Caco-2 (cell line): ENCODE results near the gene TAF1B. TPM values are rescaled to one million over a fixed set of nuclear protein-coding genes. Genes with fewer than 3 reads are reported as not detected.
A peak's percentile ranks its signal among the peaks of the same experiment; 100 is the strongest.

Source experiments
- Bru-seq: library from RNA; stranded (reverse); fragments of 400-500 nt; gene quantifications from one replicate; lab custom pipeline; 2021; lab: Mats Ljungman, UMichigan
- BruChase-seq, 2 experiments: library from RNA; stranded (reverse); fragments of 400-500 nt; gene quantifications; one replicate each; lab custom pipeline; 2021; lab: Mats Ljungman, UMichigan
- BruUV-seq: library from RNA; stranded (reverse); fragments of 400-500 nt; replicated peaks from 2 replicates; lab custom pipeline; 2021; lab: Mats Ljungman, UMichigan
- CTCF ChIA-PET: fragments of 300-600 bp; sonication (Branson Sonifier 250); formaldehyde crosslinking; loops from one replicate; lab custom pipeline; 2022; ENCODE audit warnings: antibody characterized with exemption; lab: Charles Lee
- POLR2A ChIA-PET: fragments of 300-600 bp; sonication (Branson Sonifier 250); formaldehyde crosslinking; loops from one replicate; lab custom pipeline; 2022; ENCODE audit warnings: antibody characterized with exemption; lab: Charles Lee
- DNase-seq, 2 experiments: peaks; one replicate each; pipeline versions ENCODE4 v3.0.0 to v3.0.0-alpha.2; 2020 to 2022
- H3K27me3 ChIP-seq: replicated peaks from 2 replicates; pipeline ENCODE4 v1.6.0; 2011; ENCODE audit warnings: low read length; ENCODE audit not compliant: control insufficient read depth, insufficient read depth
- H3K36me3 ChIP-seq: 2 replicates; pipeline ENCODE4 v1.5.1; 2011; ENCODE audit warnings: low read length; ENCODE audit not compliant: control insufficient read depth, insufficient read depth
- H3K4me1 ChIP-seq: fragments of 250-450 bp; sonication (Bioruptor Pico); 2 replicates; pipeline ENCODE4 v1.5.1; 2020; ENCODE audit warnings: mild to moderate bottlenecking
- H3K4me3 ChIP-seq: 2 replicates; pipeline ENCODE4 v1.5.1; 2011; ENCODE audit warnings: low read depth, mild to moderate bottlenecking, control low read depth, low read length
- H3K9me3 ChIP-seq: fragments of 250-450 bp; sonication (Bioruptor Pico); 2 replicates; pipeline ENCODE4 v1.5.1; 2020; ENCODE audit warnings: mild to moderate bottlenecking, moderate library complexity
- H3K27ac Mint-ChIP-seq: one replicate; pipeline ENCODE4 v1.8.0; 2022; ENCODE audit warnings: mixed read lengths; ENCODE audit not compliant: unreplicated experiment
- H3K27me3 Mint-ChIP-seq: one replicate; pipeline ENCODE4 v1.8.0; 2022; ENCODE audit warnings: mixed read lengths; ENCODE audit not compliant: insufficient read depth, unreplicated experiment
- H3K36me3 Mint-ChIP-seq: one replicate; pipeline ENCODE4 v1.8.0; 2022; ENCODE audit warnings: mild to moderate bottlenecking, mixed read lengths; ENCODE audit not compliant: insufficient read depth, unreplicated experiment
- H3K4me1 Mint-ChIP-seq: one replicate; pipeline ENCODE4 v1.8.0; 2022; ENCODE audit warnings: low read depth, mixed read lengths; ENCODE audit not compliant: unreplicated experiment
- H3K4me3 Mint-ChIP-seq: one replicate; pipeline ENCODE4 v1.8.0; 2022; ENCODE audit warnings: mild to moderate bottlenecking, moderate library complexity, mixed read lengths; ENCODE audit not compliant: unreplicated experiment
- H3K9me3 Mint-ChIP-seq: one replicate; pipeline ENCODE4 v1.8.0; 2022; ENCODE audit warnings: mixed read lengths; ENCODE audit not compliant: unreplicated experiment
- CTCF ChIP-seq, 2 experiments: fragments of 200-600 bp in 1 of 2; IDR thresholded peaks; 1 replicate in 1 of 2; 2 replicates in 1 of 2; pipeline versions ENCODE4 v1.5.1 to v1.8.0; 2011 to 2022; ENCODE audit warnings: antibody characterized with exemption in 1 of 2, control low read depth in 1 of 2, inconsistent platforms in 1 of 2, low read depth in 1 of 2, low read length in 1 of 2, mild to moderate bottlenecking in 1 of 2, moderate library complexity in 1 of 2; ENCODE audit not compliant: insufficient read depth in 1 of 2, severe bottlenecking in 1 of 2, unreplicated experiment in 1 of 2
- intact Hi-C: fragments of 100-400 bp; cut with micrococcal nuclease; formaldehyde crosslinking; loops from one replicate; pipeline ENCODE4 v1.10.0; 2022; ENCODE audit not compliant: unreplicated experiment
- long read RNA-seq: library from polyadenylated mRNA; stranded (forward); transcript quantifications from one replicate; pipeline ENCODE4 v2.0.0, GENCODE V29; 2022
- total RNA-seq: library from RNA; stranded (reverse); gene quantifications from 2 replicates; pipeline ENCODE4 v1.2.3, GENCODE V29; 2022

Gene TAF1B
- total RNA-seq, result 24.8 and 25.3 TPM in 2 replicates
- Bru-seq, nascent RNA, result percentile 78 among the genes with signal in this experiment
- percentile 71 among the genes with signal in this experiment for BruChase-seq, experiment 1, labeled RNA remaining after a 2-hour chase
- percentile 70 among the genes with signal in this experiment for BruChase-seq, experiment 2, labeled RNA remaining after a 6-hour chase
- long read RNA-seq, transcript TAF1B-201 (15 exons, 2,387 nt), result major isoform, 15 of 23 reads
- long read RNA-seq, partial matches to known transcripts, result 4 of 23 reads
- long read RNA-seq, other reads (novel, unspliced or antisense), result 1 of 23 reads

GRCh38 chr2:9843229-9844035 is at the start of gene TAF1B:
TAF1B (plus strand) TSS chr2:9843474; CDS start chr2:9843542, 68 bp downstream.
- BruUV-seq, result no TSS peak
- Mint-ChIP-seq H3K9me3 (no peaks in the 10 kb centered on the region), H3K36me3 (peaks cover 39% of the 10 kb centered on the region), H3K27ac (peak within 1 kb of the TSS; percentile 89), H3K4me1 (peaks cover 22% of the 10 kb centered on the region), H3K27me3 (no peaks in the 10 kb centered on the region), H3K4me3 (peak within 1 kb of the TSS; percentile 89)
- DNase-seq, result peak; percentile 94 to 96
- POLR2A ChIA-PET, result interaction anchor here (0.6 to 1.8 kb wide), 13 partner anchors 13 to 288 kb away, joined by 3 to 15 read pairs (median 5); partner anchors contain the start of genes ADAM17, KLF11 and YWHAQ
- no peaks in the 10 kb centered on the region for H3K27me3 ChIP-seq
- no peaks in the 10 kb centered on the region for H3K9me3 ChIP-seq
- 0 out of 2 replicates have a peak, but pooled peaks cover 8% of the 10 kb centered on the region for H3K4me1 ChIP-seq
- peak within 1 kb of the TSS; percentile 74 for H3K4me3 ChIP-seq
- CTCF ChIA-PET, result interaction anchor here (0.6 to 2.8 kb wide), 11 partner anchors 29 to 288 kb away, joined by 3 to 23 read pairs (median 7); partner anchors contain the start of genes ADAM17, KLF11 and YWHAQ
- intact Hi-C loops, result loop anchor here (1.0 to 5.0 kb wide), 5 partner anchors 13 to 201 kb away; partner anchors contain the start of gene GRHL1
- peak; percentile 26 to 30 for TF ChIP-seq CTCF (IDR thresholded peaks at IDR 0.05; ENCODE audit: insufficient read depth in 1 of 2, low read depth in 1 of 2, low read length in 1 of 2, severe bottlenecking in 1 of 2, unreplicated experiment in 1 of 2)
- no peaks in the 10 kb centered on the region; the same call in none of the 2 replicates for H3K36me3 ChIP-seq

GRCh38 chr2:9793918-9794717 is 49.2 kb upstream of the TAF1B start:
- no peaks in the 10 kb centered on the region for H3K36me3 ChIP-seq
- no peaks in the 10 kb centered on the region for H3K27me3 ChIP-seq
- H3K9me3 Mint-ChIP-seq, result no peaks in the 10 kb centered on the region
- ChIA-PET CTCF (interaction anchor here (0.6 kb wide), 1 partner anchor 164 kb away, joined by 5 read pairs; no protein-coding TSS in a partner anchor), POLR2A (no interaction called here)
- DNase-seq, result no peak
- no peak overlapping the region for H3K4me3 ChIP-seq
- no peaks in the 10 kb centered on the region for H3K36me3 Mint-ChIP-seq
- H3K4me1 ChIP-seq, result peaks cover 16% of the 10 kb centered on the region
- H3K4me3 Mint-ChIP-seq, result no peak overlapping the region
- no peaks in the 10 kb centered on the region for H3K27me3 Mint-ChIP-seq
- no peaks in the 10 kb centered on the region for H3K9me3 ChIP-seq
- no TSS peak for BruUV-seq
- H3K27ac Mint-ChIP-seq, result no peak overlapping the region
- peaks cover 18% of the 10 kb centered on the region for H3K4me1 Mint-ChIP-seq
- TF ChIP-seq CTCF (IDR thresholded peaks at IDR 0.05; ENCODE audit: insufficient read depth in 1 of 2, low read depth in 1 of 2, low read length in 1 of 2, severe bottlenecking in 1 of 2, unreplicated experiment in 1 of 2), result no peak
- intact Hi-C loops, result no loop called here
